Measurements from ENCODE around the gene PHF12.
A peak's percentile ranks its signal among the peaks of the same experiment; 100 is the strongest.
"Not testable (repeated sequence)": the region's sequence is repeated elsewhere in the genome, so short reads cannot be mapped to it uniquely, and the experiment has no call there.

The PHF12 gene

DNA sequence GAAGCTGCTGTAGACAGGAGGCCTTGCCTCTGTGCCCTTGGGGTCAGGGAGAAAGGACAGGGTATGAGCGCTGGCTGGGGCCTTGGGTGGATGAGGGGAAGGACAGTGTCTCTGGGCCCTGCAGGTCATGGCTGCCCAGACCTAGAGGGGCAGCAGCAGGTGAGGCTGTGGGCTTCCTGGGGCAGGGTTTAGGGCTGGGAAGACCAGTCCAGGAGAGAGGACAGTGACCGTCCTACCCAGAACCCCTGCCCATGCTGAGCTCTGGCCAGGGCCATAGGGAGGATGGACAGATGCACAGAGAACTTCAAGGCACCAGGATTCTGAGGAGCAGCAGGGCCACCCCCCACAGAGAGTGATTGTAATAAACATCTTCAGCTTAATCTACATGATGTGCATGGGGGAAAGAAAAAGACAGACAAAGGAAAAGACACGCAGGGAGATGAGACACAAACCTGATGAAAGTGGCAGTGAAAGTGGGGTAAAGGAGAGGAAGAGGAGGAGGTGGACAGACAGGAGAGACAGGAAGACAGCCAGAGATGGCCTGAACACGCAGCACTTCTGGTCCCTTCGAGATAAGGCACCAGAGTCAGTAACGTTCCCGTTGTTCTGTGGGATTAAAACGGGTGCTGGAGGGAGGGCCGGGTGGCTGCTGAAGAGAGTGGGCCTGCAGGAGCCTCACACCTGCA, 71.3 kb downstream of the PHF12 start:
- no peak overlapping the region for H3K4me3 ChIP-seq (ENCODE audit: low read depth in 1 of 2, low read length in 1 of 2)

DNA sequence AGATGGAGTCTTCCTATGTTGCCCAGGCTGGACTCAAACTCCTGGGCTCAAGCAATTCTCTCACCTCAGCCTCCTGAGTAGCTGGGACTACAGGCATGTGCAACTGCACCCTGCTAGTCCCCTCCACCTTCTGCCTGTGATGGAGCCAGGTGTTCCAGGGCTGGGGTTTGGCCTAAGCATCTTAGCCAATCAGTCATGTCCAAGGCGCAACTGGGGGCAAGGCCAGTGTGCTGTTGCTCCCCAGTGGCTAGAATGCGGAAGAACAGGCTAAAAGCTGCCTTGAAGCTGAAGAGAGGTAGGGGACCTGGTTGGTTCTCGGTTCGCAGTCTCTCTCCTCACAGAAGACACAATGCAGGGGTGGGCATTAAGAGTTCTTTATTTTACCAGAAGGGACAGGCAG, 72.3 kb downstream of the PHF12 start:
- peaks cover 66% of the 10 kb centered on the region for H3K36me3 ChIP-seq
- H3K4me1 ChIP-seq (ENCODE audit: control insufficient read depth in 1 of 2, insufficient read depth in 1 of 2, low read depth in 1 of 2, low read length in 1 of 2): no peaks in the 10 kb centered on the region
- H3K9me3 ChIP-seq: no peaks in the 10 kb centered on the region
- peak overlapping the region; percentile 44 for H3K27ac ChIP-seq
- H3K27me3 ChIP-seq: no peaks in the 10 kb centered on the region
- no peak overlapping the region for H3K4me3 ChIP-seq (ENCODE audit: low read depth in 1 of 2, low read length in 1 of 2)
- TF ChIP-seq, protein P1, sequence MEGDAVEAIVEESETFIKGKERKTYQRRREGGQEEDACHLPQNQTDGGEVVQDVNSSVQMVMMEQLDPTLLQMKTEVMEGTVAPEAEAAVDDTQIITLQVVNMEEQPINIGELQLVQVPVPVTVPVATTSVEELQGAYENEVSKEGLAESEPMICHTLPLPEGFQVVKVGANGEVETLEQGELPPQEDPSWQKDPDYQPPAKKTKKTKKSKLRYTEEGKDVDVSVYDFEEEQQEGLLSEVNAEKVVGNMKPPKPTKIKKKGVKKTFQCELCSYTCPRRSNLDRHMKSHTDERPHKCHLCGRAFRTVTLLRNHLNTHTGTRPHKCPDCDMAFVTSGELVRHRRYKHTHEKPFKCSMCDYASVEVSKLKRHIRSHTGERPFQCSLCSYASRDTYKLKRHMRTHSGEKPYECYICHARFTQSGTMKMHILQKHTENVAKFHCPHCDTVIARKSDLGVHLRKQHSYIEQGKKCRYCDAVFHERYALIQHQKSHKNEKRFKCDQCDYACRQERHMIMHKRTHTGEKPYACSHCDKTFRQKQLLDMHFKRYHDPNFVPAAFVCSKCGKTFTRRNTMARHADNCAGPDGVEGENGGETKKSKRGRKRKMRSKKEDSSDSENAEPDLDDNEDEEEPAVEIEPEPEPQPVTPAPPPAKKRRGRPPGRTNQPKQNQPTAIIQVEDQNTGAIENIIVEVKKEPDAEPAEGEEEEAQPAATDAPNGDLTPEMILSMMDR (IDR thresholded peaks at IDR 0.05): no peak

More for the DNA sequence above, 71.3 kb downstream of the PHF12 start:
- peak overlapping the region; percentile 44 for H3K27ac ChIP-seq
- peaks cover 77% of the 10 kb centered on the region for H3K36me3 ChIP-seq
- TF ChIP-seq, protein P1 (IDR thresholded peaks at IDR 0.05): no peak
- H3K27me3 ChIP-seq: no peaks in the 10 kb centered on the region
- H3K4me1 ChIP-seq (ENCODE audit: control insufficient read depth in 1 of 2, insufficient read depth in 1 of 2, low read depth in 1 of 2, low read length in 1 of 2): no peaks in the 10 kb centered on the region
- H3K9me3 ChIP-seq: no peaks in the 10 kb centered on the region

DNA sequence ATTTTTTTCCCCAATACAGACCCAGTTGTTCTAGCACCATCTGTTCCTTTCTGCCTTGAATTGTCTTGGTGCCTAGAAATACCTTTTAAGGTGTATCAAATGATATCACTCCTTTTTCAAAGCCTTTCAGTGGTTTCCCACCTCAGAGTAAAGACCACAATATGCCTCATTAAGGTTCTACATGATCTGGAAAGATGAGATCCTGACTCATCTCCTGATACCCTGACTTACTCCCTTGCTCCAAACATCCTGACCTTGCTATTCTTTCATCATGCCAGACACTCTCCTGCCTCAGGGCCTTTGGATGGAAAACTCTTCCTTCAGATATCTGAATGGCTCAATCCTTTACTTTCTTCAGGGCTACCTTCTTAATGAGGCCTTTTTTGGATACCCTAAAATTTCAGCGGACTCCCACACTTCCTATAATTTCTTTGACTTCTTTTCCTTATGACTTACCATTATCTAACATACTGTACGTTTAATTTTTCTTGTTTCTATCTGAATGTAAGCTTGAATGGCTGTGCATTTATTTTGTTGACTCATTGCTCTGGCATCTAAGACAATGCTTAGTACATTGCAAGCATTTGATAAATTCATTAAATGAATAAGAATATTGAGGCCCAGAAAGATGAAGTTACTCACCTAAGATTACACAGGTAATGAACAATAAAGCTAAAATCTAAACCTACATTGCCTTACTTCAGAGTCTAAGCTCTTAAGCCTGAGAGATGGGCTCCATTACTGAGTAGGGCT, 73.0 kb downstream of the PHF12 start:
- H3K4me3 ChIP-seq (ENCODE audit: low read depth in 1 of 2, low read length in 1 of 2): no peak overlapping the region
- no peaks in the 10 kb centered on the region for H3K27me3 ChIP-seq
- H3K4me1 ChIP-seq (ENCODE audit: control insufficient read depth in 1 of 2, insufficient read depth in 1 of 2, low read depth in 1 of 2, low read length in 1 of 2): no peaks in the 10 kb centered on the region
- H3K9me3 ChIP-seq: no peaks in the 10 kb centered on the region
- H3K36me3 ChIP-seq: peaks cover 60% of the 10 kb centered on the region
- H3K27ac ChIP-seq: peak overlapping the region; percentile 44
- TF ChIP-seq, protein P1 (IDR thresholded peaks at IDR 0.05): no peak

DNA sequence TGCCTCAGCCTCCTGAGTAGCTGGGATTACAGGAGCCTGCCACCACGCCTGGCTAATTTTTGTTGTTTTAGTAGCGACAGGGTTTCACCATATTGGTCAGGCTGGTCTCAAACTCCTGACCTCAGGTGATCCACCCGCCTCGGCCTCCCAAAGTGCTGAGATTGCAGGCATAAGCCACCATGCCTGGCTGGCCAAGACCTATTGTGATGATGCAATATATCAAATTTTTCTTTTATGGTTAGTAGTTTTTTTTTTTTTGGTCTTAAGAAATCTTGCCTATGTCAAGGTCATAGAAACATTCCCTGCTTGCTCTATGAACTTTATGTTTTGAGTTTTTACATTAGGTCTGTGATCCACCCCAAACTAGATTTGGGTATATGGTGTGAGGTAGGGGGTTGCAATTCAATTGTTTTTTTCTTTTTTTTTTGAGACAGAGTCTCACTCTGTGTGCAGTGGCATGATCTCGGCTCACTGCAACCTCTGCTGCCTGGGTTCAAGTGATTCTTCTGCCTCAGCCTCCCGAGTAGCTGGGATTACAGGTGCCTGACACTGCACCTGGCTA, 74.1 kb downstream of the PHF12 start:
- not testable (repeated sequence) for H3K27me3 ChIP-seq; H3K4me1 ChIP-seq (ENCODE audit: control insufficient read depth in 1 of 2, insufficient read depth in 1 of 2, low read depth in 1 of 2, low read length in 1 of 2); H3K4me3 ChIP-seq (ENCODE audit: low read depth in 1 of 2, low read length in 1 of 2); H3K9me3 ChIP-seq; H3K27ac ChIP-seq
- peaks cover 49% of the 10 kb centered on the region for H3K36me3 ChIP-seq

DNA sequence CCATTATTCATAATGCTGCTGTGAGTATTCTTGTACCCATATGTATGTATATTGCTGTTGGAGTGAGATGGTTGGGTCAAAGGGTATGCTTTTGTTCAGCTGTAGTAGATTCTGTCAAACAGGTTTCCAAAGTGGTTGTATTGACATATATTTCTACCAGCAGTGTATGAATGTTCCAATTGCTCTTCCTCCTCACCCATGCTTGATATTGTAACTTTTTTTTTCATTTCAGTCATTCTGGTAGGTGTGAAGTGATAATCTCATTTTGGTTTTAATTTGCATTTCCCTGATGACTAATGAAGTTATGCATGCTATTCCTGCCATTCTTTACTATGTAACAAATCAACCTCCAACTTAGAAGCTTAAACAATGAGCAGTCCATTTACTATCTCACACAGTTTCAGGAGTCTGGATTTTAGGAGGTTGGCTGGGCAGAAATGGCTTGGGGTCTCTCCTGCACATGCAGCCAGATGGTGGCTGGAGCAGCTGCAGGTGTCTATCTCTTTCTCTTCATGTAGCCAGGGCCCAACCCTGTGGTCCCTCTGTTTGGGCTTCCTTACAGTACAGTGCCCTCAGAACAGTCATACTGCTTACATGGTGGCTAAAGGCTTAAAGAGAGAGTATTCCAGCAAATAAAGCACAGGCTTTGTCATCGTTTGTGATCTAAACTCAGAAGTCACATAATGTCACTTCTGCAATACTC, 75.3 kb downstream of the PHF12 start:
- TF ChIP-seq, protein P1 (IDR thresholded peaks at IDR 0.05): no peak
- Histone ChIP-seq H3K27me3 (no peaks in the 10 kb centered on the region), H3K9me3 (no peaks in the 10 kb centered on the region), H3K27ac (peak overlapping the region; percentile 40), H3K4me1 (ENCODE audit: control insufficient read depth in 1 of 2, insufficient read depth in 1 of 2, low read depth in 1 of 2, low read length in 1 of 2) (no peaks in the 10 kb centered on the region), H3K4me3 (ENCODE audit: low read depth in 1 of 2, low read length in 1 of 2) (no peak overlapping the region), H3K36me3 (peaks cover 37% of the 10 kb centered on the region)

Measured in neutrophil (primary cell).